Measurements from ENCODE around the gene ZMIZ1.

Gene ZMIZ1

GRCh38 chr10:79063661-79064492 lies 4.9 kb upstream of the ZMIZ1 start:
- no peak for DNase-seq (ENCODE audit: low read depth)

GRCh38 chr10:79065091-79065551 lies 3.6 kb upstream of the ZMIZ1 start:
- DNase-seq (ENCODE audit: low read depth) = no peak

- DNase-seq (ENCODE audit: low read depth) = no peak
These were observed 2.9 kb upstream of the ZMIZ1 start for GRCh38 chr10:79065853-79066252.

GRCh38 chr10:79066411-79067240 lies 2.1 kb upstream of the ZMIZ1 start:
- DNase-seq (ENCODE audit: low read depth) = peak; percentile 39

GRCh38 chr10:79067241-79068202 lies 1.2 kb upstream of the ZMIZ1 start:
- peak; percentile 93 for DNase-seq (ENCODE audit: low read depth)

- no peak for DNase-seq (ENCODE audit: low read depth)
These were observed 584 bp upstream of the ZMIZ1 start for GRCh38 chr10:79068203-79068561.

- DNase-seq (ENCODE audit: low read depth) = peak; percentile 64
These were observed 737 bp downstream of the ZMIZ1 start for GRCh38 chr10:79069325-79070080.

- DNase-seq (ENCODE audit: low read depth) = peak; percentile 50
These were observed 1.4 kb downstream of the ZMIZ1 start for GRCh38 chr10:79070081-79070605.

GRCh38 chr10:79070606-79071395 lies 2.0 kb downstream of the ZMIZ1 start:
- peak; percentile 76 for DNase-seq (ENCODE audit: low read depth)

- DNase-seq (ENCODE audit: low read depth) = no peak
These were observed 2.7 kb downstream of the ZMIZ1 start for GRCh38 chr10:79071396-79071923.

- no peak for DNase-seq (ENCODE audit: low read depth)
These were observed 3.3 kb downstream of the ZMIZ1 start for GRCh38 chr10:79072041-79072441.

GRCh38 chr10:79072994-79073645 lies 4.4 kb downstream of the ZMIZ1 start:
- DNase-seq (ENCODE audit: low read depth) = peak; percentile 10

- peak; percentile 59 for DNase-seq (ENCODE audit: low read depth)
These were observed 5.1 kb downstream of the ZMIZ1 start for GRCh38 chr10:79073784-79074432.

- DNase-seq (ENCODE audit: low read depth) = no peak
These were observed 6.0 kb downstream of the ZMIZ1 start for GRCh38 chr10:79074732-79075131.

- no peak for DNase-seq (ENCODE audit: low read depth)
These were observed 6.7 kb downstream of the ZMIZ1 start for GRCh38 chr10:79075418-79075817.

- DNase-seq (ENCODE audit: low read depth) = no peak
These were observed 8.9 kb downstream of the ZMIZ1 start for GRCh38 chr10:79077488-79078173.

GRCh38 chr10:79078367-79079053 lies 9.7 kb downstream of the ZMIZ1 start:
- DNase-seq (ENCODE audit: low read depth) = no peak

- DNase-seq (ENCODE audit: low read depth) = no peak
These were observed 10.3 kb downstream of the ZMIZ1 start for GRCh38 chr10:79079054-79079397.

Data from iris pigment epithelial cell (primary cell).